Testis (tissue), 3 donors: ENCODE results near the gene PHYKPL. TPM values are rescaled to one million over a fixed set of nuclear protein-coding genes. Genes with fewer than 3 reads are reported as not detected.
"Not testable (repeated sequence)": the region's sequence is repeated elsewhere in the genome, so short reads cannot be mapped to it uniquely, and the experiment has no call there.

Source experiments
- DNase-seq: peaks from one replicate; pipeline ENCODE4 v3.0.0-alpha.2; 2019
- H3K27ac ChIP-seq, 2 donors: fragments of 200-600 bp; sonication (generic); one replicate each; pipeline ENCODE4 v1.5.1; 2019
- H3K27me3 ChIP-seq: fragments of 200-600 bp; sonication (generic); one replicate; pipeline ENCODE4 v1.5.1; 2019
- H3K36me3 ChIP-seq: fragments of 200-600 bp; sonication (generic); one replicate; pipeline ENCODE4 v1.5.1; 2017; ENCODE audit warnings: low read depth; ENCODE audit errors: missing control alignments
- H3K4me1 ChIP-seq: fragments of 200-600 bp; sonication (generic); one replicate; pipeline ENCODE4 v1.5.1; 2019
- H3K4me3 ChIP-seq, 2 donors: fragments of 200-600 bp; sonication (generic); one replicate each; pipeline ENCODE4 v1.5.1; 2017 to 2019
- H3K9me3 ChIP-seq: fragments of 200-600 bp; sonication (generic); one replicate; pipeline ENCODE4 v1.5.1; 2017
- POLR2A ChIP-seq: fragments of 450-650 bp; IDR thresholded peaks from one replicate; pipeline ENCODE4 v1.6.1; 2017; ENCODE audit warnings: antibody characterized with exemption, mild to moderate bottlenecking, moderate library complexity
- WGBS, 2 donors: methylation state at CpG; one replicate each; pipeline ENCODE4 v1.1.5; 2018; 5-methylcytosine and 5-hydroxymethylcytosine counted together
- intact Hi-C: fragments of 100-400 bp; cut with DNase I; formaldehyde crosslinking; loops from one replicate; pipeline ENCODE4 v1.15.1; 2023; ENCODE audit warnings: low total_unique reads
- polyA plus RNA-seq: library from polyadenylated mRNA; stranded (reverse); fragments of 350-450 nt; fragmentation: Illumina TruSeq; extraction: RNeasy Lipid Tissue Mini Kit (QIAGEN cat#74804); gene quantifications from one replicate; pipeline ENCODE4 v1.2.3, GENCODE V29; 2014; ENCODE audit warnings: low read depth, low replicate concordance; ENCODE audit not compliant: insufficient read depth
- total RNA-seq, 2 donors: library from RNA; depleted of rRNA; stranded (reverse); fragments of >200 nt; gene quantifications; one replicate each; pipeline ENCODE4 v1.2.3, GENCODE V29; 2016
- TF ChIP-seq, protein P1 (sequence below), 3 experiments: fragments of 450-650 bp in 2 of 3; fragments of 200-600 bp in 1 of 3; sonication (generic) in 1 of 3; IDR thresholded peaks; one replicate each; pipeline ENCODE4 v1.5.1; 2016 to 2019; ENCODE audit warnings: antibody characterized with exemption in 3 of 3, mild to moderate bottlenecking in 2 of 3, moderate library complexity in 1 of 3

Gene PHYKPL
- total and polyA plus RNA-seq, 3 donors from 2014 or later: 81.7 to 122 (median 121) TPM

DNA sequence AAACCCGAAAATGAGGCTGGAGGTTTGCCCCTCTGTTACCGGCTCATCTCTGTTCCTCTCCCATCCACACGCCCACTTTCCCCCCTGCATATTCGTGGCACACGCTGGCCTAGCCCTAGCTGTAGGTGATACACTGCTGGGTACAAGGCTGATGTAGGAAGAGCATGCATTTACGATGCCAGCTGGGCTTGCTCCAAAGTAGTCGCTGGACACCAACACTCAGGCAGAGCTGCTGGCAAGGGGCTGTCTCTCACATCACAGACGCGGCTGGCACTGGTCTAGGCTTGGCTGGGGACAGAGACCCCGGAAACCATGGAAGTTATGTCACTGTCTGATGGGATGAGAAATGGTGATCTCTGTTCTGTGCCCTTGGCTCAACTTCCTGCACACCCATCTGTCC, 9.8 kb upstream of the PHYKPL start:
- DNase-seq: no peak
- no peak overlapping the region for H3K27ac ChIP-seq
- no peaks in the 10 kb centered on the region for H3K27me3 ChIP-seq
- TF ChIP-seq, protein P1, sequence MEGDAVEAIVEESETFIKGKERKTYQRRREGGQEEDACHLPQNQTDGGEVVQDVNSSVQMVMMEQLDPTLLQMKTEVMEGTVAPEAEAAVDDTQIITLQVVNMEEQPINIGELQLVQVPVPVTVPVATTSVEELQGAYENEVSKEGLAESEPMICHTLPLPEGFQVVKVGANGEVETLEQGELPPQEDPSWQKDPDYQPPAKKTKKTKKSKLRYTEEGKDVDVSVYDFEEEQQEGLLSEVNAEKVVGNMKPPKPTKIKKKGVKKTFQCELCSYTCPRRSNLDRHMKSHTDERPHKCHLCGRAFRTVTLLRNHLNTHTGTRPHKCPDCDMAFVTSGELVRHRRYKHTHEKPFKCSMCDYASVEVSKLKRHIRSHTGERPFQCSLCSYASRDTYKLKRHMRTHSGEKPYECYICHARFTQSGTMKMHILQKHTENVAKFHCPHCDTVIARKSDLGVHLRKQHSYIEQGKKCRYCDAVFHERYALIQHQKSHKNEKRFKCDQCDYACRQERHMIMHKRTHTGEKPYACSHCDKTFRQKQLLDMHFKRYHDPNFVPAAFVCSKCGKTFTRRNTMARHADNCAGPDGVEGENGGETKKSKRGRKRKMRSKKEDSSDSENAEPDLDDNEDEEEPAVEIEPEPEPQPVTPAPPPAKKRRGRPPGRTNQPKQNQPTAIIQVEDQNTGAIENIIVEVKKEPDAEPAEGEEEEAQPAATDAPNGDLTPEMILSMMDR (IDR thresholded peaks at IDR 0.05): no peak
- no peak for TF ChIP-seq POLR2A
- peaks cover 6% of the 10 kb centered on the region for H3K4me1 ChIP-seq
- intact Hi-C loops: no loop called here
- H3K36me3 ChIP-seq: no peaks in the 10 kb centered on the region
- H3K9me3 ChIP-seq: no peaks in the 10 kb centered on the region
- no peak overlapping the region for H3K4me3 ChIP-seq
- WGBS, 2 donors: 86 to 91% methylated on average over 10 of the region's 10 CpGs

DNA sequence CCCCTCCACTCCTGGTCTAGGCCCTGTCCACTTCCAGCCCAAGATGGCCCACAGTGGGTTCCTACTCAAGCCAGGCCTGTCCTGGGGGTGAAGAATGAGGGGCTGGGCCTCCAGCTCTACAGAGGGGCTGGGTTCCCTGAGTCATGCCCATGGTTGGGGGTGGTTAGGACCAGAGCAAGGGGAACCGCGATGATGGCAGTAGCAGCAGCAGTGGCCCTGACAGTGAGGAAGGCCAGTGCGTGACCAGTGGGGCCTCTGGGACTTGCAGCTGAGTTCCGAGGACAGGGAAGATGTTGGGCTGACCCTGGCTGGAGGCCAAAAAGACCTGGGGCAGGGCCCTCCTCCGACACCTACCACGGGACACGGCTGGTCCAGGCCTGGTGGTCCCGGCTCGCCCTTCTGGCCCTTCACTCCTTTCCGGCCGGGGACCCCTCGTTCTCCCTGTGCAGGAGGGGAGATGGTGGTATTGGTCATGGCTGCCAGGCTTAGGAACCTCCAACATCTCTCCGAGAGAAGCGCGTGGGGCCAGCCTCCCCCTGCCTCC, 9.2 kb upstream of the PHYKPL start:
- DNase-seq: no peak

DNA sequence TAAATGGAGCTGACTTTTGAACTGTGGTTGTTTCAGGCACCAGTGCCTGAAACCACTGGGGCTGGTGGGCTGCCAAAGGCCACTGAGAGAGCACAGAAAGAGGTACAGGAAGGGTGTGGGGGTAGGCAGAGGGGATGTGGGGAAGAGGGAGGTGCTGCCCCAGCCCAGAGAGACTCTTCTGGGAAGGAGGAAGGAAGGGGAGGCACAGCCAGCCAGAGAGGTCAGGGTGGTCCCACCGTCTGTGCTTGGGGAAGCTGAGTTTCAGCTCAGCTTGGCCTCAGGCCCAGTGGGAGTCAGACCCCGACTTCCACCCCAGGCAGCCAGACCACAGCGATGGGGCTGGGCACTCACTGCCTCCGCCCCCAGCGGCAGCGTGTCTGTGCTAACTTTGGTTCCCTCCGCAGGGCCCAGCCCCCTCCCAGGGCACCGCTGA, 8.6 kb upstream of the PHYKPL start:
- TF ChIP-seq, protein P1 (IDR thresholded peaks at IDR 0.05): no peak
- TF ChIP-seq POLR2A: no peak
- no peak for DNase-seq
- Histone ChIP-seq H3K27me3 (no peaks in the 10 kb centered on the region), H3K4me3 (no peak overlapping the region), H3K4me1 (peaks cover 14% of the 10 kb centered on the region), H3K27ac (no peak overlapping the region), H3K36me3 (no peaks in the 10 kb centered on the region), H3K9me3 (no peaks in the 10 kb centered on the region)
- 72% methylated on average over 8 of the region's 8 CpGs; no CpG with 5 or more reads in 1 of the 2 donors for WGBS, 2 donors
- intact Hi-C loops: no loop called here

More for the DNA sequence above, 9.2 kb upstream of the PHYKPL start:
- Histone ChIP-seq H3K4me3 (no peak overlapping the region), H3K4me1 (peaks cover 11% of the 10 kb centered on the region), H3K9me3 (no peaks in the 10 kb centered on the region), H3K27ac (no peak overlapping the region), H3K36me3 (no peaks in the 10 kb centered on the region), H3K27me3 (no peaks in the 10 kb centered on the region)
- 81% methylated on average over 15 of the region's 15 CpGs for WGBS, 2 donors
- TF ChIP-seq, protein P1 (IDR thresholded peaks at IDR 0.05): no peak
- TF ChIP-seq POLR2A: no peak
- intact Hi-C loops: no loop called here

DNA sequence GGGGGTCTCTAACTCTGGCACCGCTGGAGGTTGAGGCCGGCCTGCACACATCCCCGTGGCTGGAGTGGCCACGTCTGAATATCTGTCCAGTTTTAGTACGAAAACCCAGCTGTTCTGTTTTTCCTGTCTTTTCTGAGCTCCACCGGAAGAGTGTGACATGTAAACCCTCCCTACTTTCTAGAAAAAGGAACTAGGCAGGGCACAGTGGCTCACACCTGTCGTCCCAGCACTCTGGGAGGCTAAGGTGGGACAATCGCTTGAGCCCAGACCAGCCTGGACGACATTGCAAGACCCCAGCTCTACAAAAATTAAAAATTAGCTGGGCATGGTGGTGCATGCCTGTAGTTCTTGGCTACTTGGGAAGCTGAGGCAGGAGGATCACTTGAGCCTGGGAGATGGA, 8.2 kb upstream of the PHYKPL start:
- intact Hi-C loops: no loop called here
- TF ChIP-seq POLR2A: no peak
- Histone ChIP-seq H3K4me1 (peaks cover 14% of the 10 kb centered on the region), H3K27me3 (no peaks in the 10 kb centered on the region), H3K9me3 (no peaks in the 10 kb centered on the region), H3K4me3 (no peak overlapping the region), H3K36me3 (no peaks in the 10 kb centered on the region), H3K27ac (no peak overlapping the region)
- no peak for DNase-seq
- 81 to 86% methylated on average over 9 of the region's 9 CpGs for WGBS, 2 donors

DNA sequence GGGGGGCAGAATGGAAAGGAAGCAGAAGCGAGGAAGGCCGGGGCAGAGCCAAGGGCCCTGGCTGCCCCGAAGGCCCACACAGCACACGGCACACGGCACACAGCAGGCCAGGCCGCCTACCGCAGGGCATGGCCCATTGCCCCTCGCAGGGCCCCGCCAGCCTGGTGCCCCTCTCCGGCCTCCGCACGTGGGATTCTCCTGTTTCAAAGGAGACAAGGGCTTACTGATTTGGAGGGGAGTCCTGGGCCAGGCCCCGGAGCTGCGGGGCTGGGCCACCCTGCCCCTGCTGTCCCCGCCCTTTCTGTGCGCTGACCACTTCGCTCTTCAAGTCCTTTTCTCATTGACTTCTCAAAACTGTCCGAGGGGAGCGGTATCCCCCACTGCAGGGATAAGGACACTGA, 7.7 kb upstream of the PHYKPL start:
- Histone ChIP-seq H3K27ac (no peak overlapping the region), H3K27me3 (no peaks in the 10 kb centered on the region), H3K9me3 (no peaks in the 10 kb centered on the region), H3K4me3 (no peak overlapping the region), H3K36me3 (no peaks in the 10 kb centered on the region), H3K4me1 (peaks cover 14% of the 10 kb centered on the region)
- TF ChIP-seq, protein P1 (IDR thresholded peaks at IDR 0.05): no peak
- TF ChIP-seq POLR2A: no peak
- intact Hi-C loops: no loop called here
- no peak for DNase-seq
- WGBS, 2 donors: 81 to 88% methylated on average over 11 to 19 of the region's 19 CpGs

DNA sequence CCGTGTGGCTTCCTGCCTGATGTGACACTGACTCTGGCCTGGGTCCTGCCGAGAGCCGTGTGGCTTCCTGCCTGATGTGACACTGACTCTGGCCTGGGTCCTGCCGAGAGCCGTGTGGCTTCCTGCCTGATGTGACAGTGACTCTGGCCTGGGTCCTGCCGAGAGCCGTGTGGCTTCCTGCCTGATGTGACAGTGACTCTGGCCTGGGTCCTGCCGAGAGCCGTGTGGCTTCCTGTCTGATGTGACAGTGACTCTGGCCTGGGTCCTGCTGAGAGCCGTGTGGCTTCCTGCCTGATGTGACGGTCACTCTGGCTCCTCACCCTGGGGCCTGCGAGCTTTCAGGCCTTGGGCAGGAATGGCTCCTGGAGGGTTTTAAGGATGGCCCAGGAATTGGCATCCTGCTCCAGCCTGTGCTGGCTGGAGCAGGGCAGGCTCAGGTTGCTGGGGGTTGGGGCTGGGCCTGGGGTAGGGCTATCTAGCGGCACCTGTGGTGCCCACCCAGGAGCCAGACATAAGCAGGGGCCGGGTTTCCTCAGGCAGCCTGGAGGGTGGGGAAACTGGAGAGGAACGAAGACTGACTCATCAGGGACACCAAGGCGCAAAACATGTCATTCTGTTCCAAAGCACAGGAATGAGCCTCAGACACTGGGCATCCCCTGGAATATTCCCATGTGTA, 7.2 kb upstream of the PHYKPL start:
- H3K36me3 ChIP-seq, DNase-seq, H3K4me3 ChIP-seq, H3K9me3 ChIP-seq, H3K27ac ChIP-seq, intact Hi-C loops, H3K27me3 ChIP-seq: not testable (repeated sequence)
- H3K4me1 ChIP-seq: peaks cover 14% of the 10 kb centered on the region
- WGBS, 2 donors: 78 to 89% methylated on average over 4 to 11 of the region's 16 CpGs
